HFF-Myc (cell line): ENCODE data around the gene SYNE1.

Experiments
- DNase-seq: peaks from one replicate; pipeline ENCODE4 v3.0.0-alpha.2; 2011; ENCODE audit warnings: low read depth; ENCODE audit errors: extremely low read depth
- H3K4me3 ChIP-seq: replicated peaks from 2 replicates; pipeline ENCODE4 v1.5.1; 2011; ENCODE audit warnings: low read depth, mild to moderate bottlenecking, control low read depth, low read length
- CTCF ChIP-seq: IDR thresholded peaks from 2 replicates; pipeline ENCODE4 v1.5.1; 2012; ENCODE audit warnings: mild to moderate bottlenecking, low read depth, low read length, control low read depth; ENCODE audit errors: missing control alignments

Gene SYNE1

GRCh38 chr6:152195896-152196295 lies 441.3 kb downstream of the SYNE1 start:
- no peak for DNase-seq
- H3K4me3 ChIP-seq, result no peak overlapping the region
- TF ChIP-seq CTCF, result no peak

DNA sequence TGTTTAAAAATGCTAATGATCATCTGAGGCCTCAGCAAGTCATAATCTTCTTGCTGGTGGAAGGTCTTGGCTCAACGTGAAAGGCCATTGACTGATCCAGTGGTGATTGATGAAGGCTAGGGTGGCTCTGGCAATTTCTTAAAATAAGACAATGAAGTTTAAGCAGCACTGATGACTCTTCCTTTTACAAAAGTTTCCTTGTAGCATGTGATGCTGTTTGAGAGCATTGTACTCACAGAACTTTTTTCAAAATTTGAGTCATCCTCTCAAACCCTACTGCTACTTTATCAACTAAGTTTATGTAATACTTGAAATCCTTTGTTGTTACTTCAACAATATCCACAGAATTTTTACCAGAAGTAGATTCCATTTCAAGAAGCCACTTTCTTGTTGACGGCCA lies 447.4 kb downstream of the SYNE1 start:
- no peak for TF ChIP-seq CTCF
- no peak overlapping the region for H3K4me3 ChIP-seq
- no peak for DNase-seq

- no peak for DNase-seq
- no peak for TF ChIP-seq CTCF
- H3K4me3 ChIP-seq, result no peak overlapping the region
Measured at GRCh38 chr6:152188011-152188410, 449.2 kb downstream of the SYNE1 start.

- no peak overlapping the region for H3K4me3 ChIP-seq
- no peak for TF ChIP-seq CTCF
Measured at GRCh38 chr6:152186840-152187239, 450.3 kb downstream of the SYNE1 start.

DNA sequence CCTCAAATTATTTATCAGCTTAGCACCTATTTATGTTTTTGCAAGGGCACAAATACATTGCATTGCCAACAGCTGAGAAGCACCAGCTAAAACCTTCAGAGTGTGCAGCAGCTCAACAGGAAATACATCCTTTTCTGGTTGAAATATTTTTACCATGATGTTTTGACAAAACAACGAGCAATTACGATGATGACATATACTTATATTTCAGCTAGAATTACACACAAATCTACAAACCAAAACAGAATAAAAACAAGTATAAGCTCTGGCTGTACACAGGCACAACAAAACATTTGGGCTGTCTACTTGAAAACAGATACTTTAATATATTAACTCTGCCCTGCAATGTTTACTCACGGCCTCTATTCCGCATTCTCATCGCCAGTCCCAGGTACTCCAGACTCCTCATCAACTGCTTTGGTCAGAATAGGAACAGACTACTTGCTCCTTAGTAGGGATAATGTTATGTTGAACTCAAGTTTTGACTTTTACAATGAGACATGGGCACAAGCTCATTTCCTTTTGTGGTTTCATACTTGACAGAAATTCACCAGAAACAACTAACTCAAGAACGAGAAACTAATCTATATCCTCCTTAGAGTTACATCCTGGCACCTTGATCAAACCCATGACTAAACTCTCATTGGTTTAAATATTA lies 452.1 kb downstream of the SYNE1 start:
- H3K4me3 ChIP-seq, result no peak overlapping the region
- no peak for TF ChIP-seq CTCF
- DNase-seq, result no peak

More at GRCh38 chr6:152186840-152187239, 450.3 kb downstream of the SYNE1 start:
- DNase-seq, result no peak

- no peak for TF ChIP-seq CTCF
- no peak for DNase-seq
- H3K4me3 ChIP-seq, result no peak overlapping the region
Measured at GRCh38 chr6:152184573-152184916, 452.6 kb downstream of the SYNE1 start.

DNA sequence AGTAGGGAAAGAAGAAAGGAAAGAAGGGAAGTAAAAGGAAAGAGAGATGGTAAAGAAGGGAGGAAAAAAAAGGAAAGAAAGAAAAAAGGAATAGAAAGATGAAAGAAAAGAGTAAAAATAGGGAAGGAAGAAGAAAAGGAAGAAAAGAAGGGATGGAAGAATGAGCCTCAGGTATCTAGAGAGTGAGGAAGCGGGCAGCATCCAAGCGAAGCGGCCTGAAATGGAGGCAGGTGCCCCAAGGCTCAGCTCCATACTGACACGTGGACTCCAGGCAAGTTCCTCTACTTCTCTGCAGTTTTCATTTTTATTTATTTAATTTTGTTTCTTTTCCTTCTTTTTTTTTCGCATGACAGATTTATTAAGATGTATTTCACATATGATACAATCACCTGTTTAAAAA lies 456.6 kb downstream of the SYNE1 start:
- no peak for TF ChIP-seq CTCF
- no peak overlapping the region for H3K4me3 ChIP-seq
- DNase-seq, result no peak
